Gastroesophageal sphincter (tissue), 4 donors: ENCODE measurements around the gene LMOD1. TPM values are rescaled to one million over a fixed set of nuclear protein-coding genes. Genes with fewer than 3 reads are reported as not detected.

Experiments
- ATAC-seq: fragments of 150-250 bp; one replicate; pipeline ENCODE4 v1.9.1; 2016; ENCODE audit warnings: mild to moderate bottlenecking, moderate library complexity
- H3K27ac ChIP-seq, 4 donors: fragments of 200-600 bp; sonication (generic) in 3 of 4; 1 replicate in 3 of 4; 2 replicates in 1 of 4; pipeline ENCODE4 v1.5.1; 2016 to 2019
- H3K27me3 ChIP-seq: fragments of 200-600 bp; sonication (generic); one replicate; pipeline ENCODE4 v1.5.1; 2019
- H3K36me3 ChIP-seq, 2 donors: fragments of 200-600 bp; sonication (generic); one replicate each; pipeline ENCODE4 v1.5.1; 2019; ENCODE audit warnings: control low read depth in 1 of 2
- H3K4me1 ChIP-seq, 3 donors: fragments of 200-600 bp; sonication (generic); 1 replicate in 2 of 3; 2 replicates in 1 of 3; pipeline ENCODE4 v1.5.1; 2016 to 2019; ENCODE audit warnings: control low read depth in 2 of 3
- H3K4me3 ChIP-seq, 2 donors: fragments of 200-600 bp; sonication (generic); one replicate each; pipeline ENCODE4 v1.5.1; 2019; ENCODE audit warnings: mild to moderate bottlenecking in 1 of 2, moderate library complexity in 1 of 2
- H3K9me3 ChIP-seq, 3 donors: fragments of 200-600 bp; sonication (generic); one replicate each; pipeline ENCODE4 v1.5.1; 2017 to 2019; ENCODE audit warnings: control low read depth in 2 of 3
- CTCF ChIP-seq, 4 experiments: fragments of 200-600 bp in 2 of 4; fragments of 450-650 bp in 2 of 4; sonication (generic) in 1 of 4; IDR thresholded peaks; one replicate each; pipeline ENCODE4 v1.5.1; 2017 to 2019; ENCODE audit warnings: antibody characterized with exemption in 4 of 4, mild to moderate bottlenecking in 2 of 4, moderate library complexity in 2 of 4
- EP300 ChIP-seq: sonication (generic); formaldehyde crosslinking; IDR thresholded peaks from one replicate; pipeline ENCODE4 v1.6.1; 2017; ENCODE audit warnings: antibody characterized with exemption, mild to moderate bottlenecking
- POLR2A ChIP-seq, 2 donors: fragments of 450-650 bp; IDR thresholded peaks; one replicate each; pipeline ENCODE4 v1.6.1; 2017; ENCODE audit warnings: antibody characterized with exemption in 2 of 2, mild to moderate bottlenecking in 2 of 2, moderate library complexity in 1 of 2
- POLR2AphosphoS5 ChIP-seq: sonication (generic); formaldehyde crosslinking; IDR thresholded peaks from one replicate; pipeline ENCODE4 v1.6.1; 2017; ENCODE audit warnings: antibody characterized with exemption
- WGBS, 2 donors: methylation state at CpG; one replicate each; pipeline ENCODE4 v1.1.5; 2018; ENCODE audit warnings: low coverage in 1 of 2; 5-methylcytosine and 5-hydroxymethylcytosine counted together
- total RNA-seq, 4 donors: library from RNA; depleted of rRNA; stranded (reverse); fragments of >200 nt; gene quantifications; one replicate each; pipeline ENCODE4 v1.1.0, GENCODE V29; 2016

Gene LMOD1
- total RNA-seq, 4 donors from 2014 or later, result 1,267 to 1,570 (median 1,475) TPM

DNA sequence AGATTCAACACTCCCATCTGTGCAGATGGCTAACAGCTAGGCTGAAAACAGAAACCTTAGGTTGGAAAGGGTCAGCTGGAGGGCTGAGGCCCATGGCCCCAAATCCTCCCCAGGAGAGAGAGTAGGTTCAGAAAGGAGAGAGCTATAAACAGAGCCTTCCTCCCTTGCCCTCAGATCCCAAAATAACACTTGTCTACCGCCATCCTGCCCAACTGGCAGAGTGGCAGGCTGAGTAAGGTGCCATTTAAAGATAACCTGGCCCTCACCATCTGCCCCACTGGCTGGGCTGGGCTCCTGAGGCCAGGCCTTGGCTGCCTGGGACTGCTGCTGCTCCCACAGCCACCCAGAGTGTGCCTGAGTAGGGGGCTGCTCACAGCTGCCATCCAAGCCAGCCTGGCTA is 61.9 kb downstream of the LMOD1 start:
- no peak for ATAC-seq
- Histone ChIP-seq H3K27ac (peak overlapping the region in 3 of 4 donors; percentile 24 to 41 (median 38)), H3K9me3 (no peaks in the 10 kb centered on the region), H3K27me3 (no peaks in the 10 kb centered on the region), H3K4me3 (no peak overlapping the region), H3K4me1 (peaks cover 0 to 59% (median 23%) of the 10 kb centered on the region in 3 donors), H3K36me3 (no peaks in the 10 kb centered on the region)
- no peak for TF ChIP-seq POLR2A (IDR thresholded peaks at IDR 0.05)
- no peak for TF ChIP-seq EP300
- no peak for TF ChIP-seq POLR2AphosphoS5
- TF ChIP-seq CTCF (IDR thresholded peaks at IDR 0.05), result no peak
- WGBS, 2 donors, result no CpG with 5 or more reads among the region's 1 CpG

DNA sequence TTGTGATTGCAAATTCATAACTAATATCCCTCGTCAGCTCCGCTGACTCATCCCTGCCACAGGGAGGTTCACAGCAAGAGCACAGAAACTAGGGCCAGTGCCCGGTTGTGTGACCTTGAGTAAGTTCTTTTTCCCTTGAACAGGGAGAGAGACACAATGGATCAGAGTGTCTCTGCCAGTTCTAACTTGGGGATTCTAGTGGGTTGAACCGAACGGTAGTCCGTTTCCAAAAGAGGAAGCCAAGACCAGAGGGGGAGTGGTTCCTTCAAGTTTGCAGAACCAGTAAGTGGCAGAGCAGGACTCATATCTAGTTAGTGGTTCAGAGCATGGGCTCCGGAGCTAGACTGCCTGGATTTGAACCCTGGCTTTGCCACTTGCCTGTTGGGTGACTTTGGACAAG is 62.6 kb downstream of the LMOD1 start:
- Histone ChIP-seq H3K27me3 (no peaks in the 10 kb centered on the region), H3K27ac (peak overlapping the region in 3 of 4 donors; percentile 24 to 41 (median 38)), H3K9me3 (no peaks in the 10 kb centered on the region), H3K4me1 (peaks cover 0 to 56% (median 23%) of the 10 kb centered on the region in 3 donors), H3K4me3 (no peak overlapping the region), H3K36me3 (no peaks in the 10 kb centered on the region)
- TF ChIP-seq EP300 (no peak), CTCF (IDR thresholded peaks at IDR 0.05) (no peak), POLR2AphosphoS5 (no peak), POLR2A (IDR thresholded peaks at IDR 0.05) (no peak)
- WGBS, 2 donors, result 13 to 19% methylated on average over 6 to 7 of the region's 7 CpGs
- ATAC-seq, result no peak

- Histone ChIP-seq H3K4me1 (peaks cover under 1 to 58% (median 23%) of the 10 kb centered on the region in 3 donors), H3K4me3 (no peak overlapping the region), H3K36me3 (no peaks in the 10 kb centered on the region), H3K9me3 (no peaks in the 10 kb centered on the region), H3K27ac (peak overlapping the region in 2 of 4 donors; percentile 24 to 38), H3K27me3 (no peaks in the 10 kb centered on the region)
- TF ChIP-seq EP300 (no peak), CTCF (IDR thresholded peaks at IDR 0.05) (no peak)
- no peak for ATAC-seq
- WGBS, 2 donors, result 82% methylated on average over 3 of the region's 3 CpGs; no CpG with 5 or more reads in 1 of the 2 donors
These were observed 63.1 kb downstream of the LMOD1 start for GRCh38 chr1:201883266-201883665.

DNA sequence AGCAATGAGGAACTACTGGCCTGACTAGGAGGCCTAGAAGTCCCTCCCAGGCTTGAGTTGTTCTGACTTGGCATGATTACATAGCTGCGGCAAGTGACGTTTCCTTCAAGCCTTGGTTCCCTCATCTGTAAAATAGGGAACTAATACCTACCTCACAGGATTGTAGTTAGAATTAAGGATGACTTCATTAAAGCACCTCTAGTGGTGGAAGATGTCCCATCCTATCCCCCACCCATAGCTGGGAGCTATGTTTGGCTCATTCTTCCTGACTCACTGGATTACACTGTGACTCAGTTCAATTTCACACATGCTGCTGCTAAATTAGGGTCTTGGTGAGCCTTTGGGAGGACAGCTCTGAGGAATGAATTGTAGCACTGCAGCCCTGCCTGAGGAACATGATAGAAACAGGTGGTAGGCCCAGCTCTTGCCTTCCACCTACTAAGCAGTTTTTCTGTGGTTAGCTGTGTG is 63.6 kb downstream of the LMOD1 start:
- peak overlapping the region in 1 of 4 donors; percentile 24 for H3K27ac ChIP-seq

More for the DNA sequence above, 63.6 kb downstream of the LMOD1 start:
- H3K27me3 ChIP-seq, result no peaks in the 10 kb centered on the region
- WGBS, 2 donors, result 75 to 77% methylated on average over 2 of the region's 2 CpGs
- no peak for TF ChIP-seq CTCF (IDR thresholded peaks at IDR 0.05)
- TF ChIP-seq POLR2A (IDR thresholded peaks at IDR 0.05), result no peak
- no peak for TF ChIP-seq POLR2AphosphoS5
- no peak for TF ChIP-seq EP300
- no peaks in the 10 kb centered on the region for H3K36me3 ChIP-seq
- ATAC-seq, result no peak
- H3K4me1 ChIP-seq, result peaks cover 4 to 57% (median 22%) of the 10 kb centered on the region in 3 donors
- no peaks in the 10 kb centered on the region for H3K9me3 ChIP-seq
- H3K4me3 ChIP-seq, result no peak overlapping the region
